BJ (cell line): ENCODE results near the gene FOXP1. TPM values are rescaled to one million over a fixed set of nuclear protein-coding genes. Genes with fewer than 3 reads are reported as not detected.

ENCODE experiments used
- CTCF ChIA-PET: fragments of 350-600 bp; formaldehyde crosslinking; extraction: SDS; loops from one replicate; lab custom pipeline; 2021; ENCODE audit warnings: antibody characterized with exemption, inconsistent platforms; lab: Yijun Ruan, JAX
- POLR2A ChIA-PET: fragments of 300-600 bp; sonication (Branson Sonifier 250); formaldehyde crosslinking; extraction: SDS; loops from one replicate; lab custom pipeline; 2021; ENCODE audit warnings: antibody characterized with exemption; lab: Charles Lee
- DNase-seq: peaks from one replicate; pipeline ENCODE4 v3.0.0-alpha.2; 2011; ENCODE audit warnings: low read depth
- H3K27me3 ChIP-seq: 2 replicates; pipeline ENCODE4 v1.6.0; 2011; ENCODE audit warnings: low read length; ENCODE audit not compliant: control insufficient read depth, insufficient read depth
- H3K36me3 ChIP-seq: 2 replicates; pipeline ENCODE4 v1.5.1; 2011; ENCODE audit warnings: low read length; ENCODE audit not compliant: control insufficient read depth, insufficient read depth
- H3K4me3 ChIP-seq: 2 replicates; pipeline ENCODE4 v1.5.1; 2011; ENCODE audit warnings: low read depth, mild to moderate bottlenecking, control low read depth, low read length
- CTCF ChIP-seq: IDR thresholded peaks from 2 replicates; pipeline ENCODE4 v1.5.1; 2011; ENCODE audit warnings: low read depth, mild to moderate bottlenecking, control low read depth, inconsistent platforms, low read length, moderate library complexity; ENCODE audit not compliant: insufficient read depth
- polyA plus RNA-seq: library from polyadenylated mRNA; depleted of rRNA; stranded (reverse); fragments of >200 nt; gene quantifications from 2 replicates; pipeline ENCODE4 v1.2.3, GENCODE V29; 2011

Gene FOXP1
- polyA plus RNA-seq, 1 experiment = 37.0 TPM

GRCh38 chr3:71376503-71376902 lies 207.0 kb downstream of the FOXP1 start:
- no peaks in the 10 kb centered on the region for H3K27me3 ChIP-seq
- TF ChIP-seq CTCF = no peak
- ChIA-PET CTCF (no interaction called here), POLR2A (no interaction called here)
- DNase-seq = no peak
- H3K4me3 ChIP-seq = no peak overlapping the region
- no peaks in the 10 kb centered on the region; the same call in 1 of the 2 replicates for H3K36me3 ChIP-seq

- TF ChIP-seq CTCF = no peak
- no peak for DNase-seq
- Histone ChIP-seq H3K4me3 (no peak overlapping the region), H3K27me3 (no peaks in the 10 kb centered on the region), H3K36me3 (no peaks in the 10 kb centered on the region; the same call in 1 of the 2 replicates)
- ChIA-PET POLR2A (no interaction called here), CTCF (no interaction called here)
Measured at GRCh38 chr3:71374582-71374981, 208.9 kb downstream of the FOXP1 start.

- no peak for DNase-seq
- CTCF ChIA-PET = interaction anchor here (0.6 to 0.9 kb wide), 3 partner anchors 11 to 1131 kb away, joined by 3 read pairs; no protein-coding TSS in a partner anchor
- POLR2A ChIA-PET = no interaction called here
- H3K36me3 ChIP-seq = no peaks in the 10 kb centered on the region; the same call in 1 of the 2 replicates
- no peaks in the 10 kb centered on the region for H3K27me3 ChIP-seq
- no peak overlapping the region for H3K4me3 ChIP-seq
- no peak for TF ChIP-seq CTCF
Measured at GRCh38 chr3:71372911-71373637, 210.5 kb downstream of the FOXP1 start.

GRCh38 chr3:71372241-71372768 lies 211.2 kb downstream of the FOXP1 start:
- no peak for TF ChIP-seq CTCF

GRCh38 chr3:71371282-71371681 lies 212.2 kb downstream of the FOXP1 start:
- no peak for DNase-seq
- Histone ChIP-seq H3K4me3 (no peak overlapping the region), H3K36me3 (no peaks in the 10 kb centered on the region; the same call in 1 of the 2 replicates), H3K27me3 (no peaks in the 10 kb centered on the region)
- CTCF ChIA-PET = no interaction called here
- no peak for TF ChIP-seq CTCF
- POLR2A ChIA-PET = no interaction called here

More at GRCh38 chr3:71372241-71372768, 211.2 kb downstream of the FOXP1 start:
- H3K4me3 ChIP-seq = no peak overlapping the region
- H3K27me3 ChIP-seq = no peaks in the 10 kb centered on the region
- POLR2A ChIA-PET = no interaction called here
- H3K36me3 ChIP-seq = no peaks in the 10 kb centered on the region; the same call in 1 of the 2 replicates
- no peak for DNase-seq
- CTCF ChIA-PET = interaction anchor here (0.7 to 0.9 kb wide), 2 partner anchors 10 to 25 kb away, joined by 3 read pairs; no protein-coding TSS in a partner anchor
